Measurements from ENCODE around the gene CCDC82.

The CCDC82 gene

GRCh38 chr11:96332126-96332771 is 57.5 kb downstream of the CCDC82 start:
- H3K27ac ChIP-seq (ENCODE audit: extremely low read depth, low read depth, low read length) = peak overlapping the region; percentile 17; the same call in 1 of the 2 replicates
- peaks cover 16% of the 10 kb centered on the region for H3K4me1 ChIP-seq (ENCODE audit: control insufficient read depth, insufficient read depth, low read length)
- no peaks in the 10 kb centered on the region for H3K9me3 ChIP-seq (ENCODE audit: control insufficient read depth, insufficient read depth, low read depth, low read length)
- TF ChIP-seq TRIM28 (IDR thresholded peaks at IDR 0.05; ENCODE audit: borderline replicate concordance, low read length) (peak; percentile 60; the same call in 1 of the 2 replicates), ZSCAN4 (tag by site-specific recombination; IDR thresholded peaks at IDR 0.05) (no peak), ZNF292 (tag by site-specific recombination; IDR thresholded peaks at IDR 0.05; ENCODE audit: borderline replicate concordance, low read depth) (no peak)
- ChIA-PET POLR2A (interaction anchor here (0.6 kb wide), 1 partner anchor 25 kb away, joined by 3 read pairs; no protein-coding TSS in a partner anchor), CTCF (interaction anchor here (1.3 to 1.8 kb wide), 2 partner anchors 9 to 11 kb away, joined by 3 to 6 read pairs; partner anchors contain the start of gene MAML2)
- H3K36me3 ChIP-seq (ENCODE audit: control insufficient read depth in 2 of 2, insufficient read depth in 1 of 2, low read length in 2 of 2) = no peaks in the 10 kb centered on the region
- no peak overlapping the region for H3K4me3 ChIP-seq (ENCODE audit: low read depth, low read length)

GRCh38 chr11:96331699-96332116 is 58.0 kb downstream of the CCDC82 start:
- ChIA-PET CTCF (interaction anchor here (1.3 to 1.8 kb wide), 2 partner anchors 10 to 11 kb away, joined by 3 to 6 read pairs; partner anchors contain the start of gene MAML2), POLR2A (interaction anchor here (0.6 kb wide), 1 partner anchor 24 kb away, joined by 3 read pairs; no protein-coding TSS in a partner anchor)
- no peaks in the 10 kb centered on the region for H3K36me3 ChIP-seq (ENCODE audit: control insufficient read depth in 2 of 2, insufficient read depth in 1 of 2, low read length in 2 of 2)
- H3K4me3 ChIP-seq (ENCODE audit: low read depth, low read length) = no peak overlapping the region
- H3K4me1 ChIP-seq (ENCODE audit: control insufficient read depth, insufficient read depth, low read length) = peaks cover 12% of the 10 kb centered on the region
- peak overlapping the region; percentile 17; the same call in 1 of the 2 replicates for H3K27ac ChIP-seq (ENCODE audit: extremely low read depth, low read depth, low read length)
- TF ChIP-seq ZFHX2 (tag by site-specific recombination; conservative IDR thresholded peaks at IDR 0.05) (0 out of 2 replicates have a peak, but pooled peaks have one; percentile 11), PBX3 (CRISPR knock-in tag; IDR thresholded peaks at IDR 0.05) (no peak)
- H3K9me3 ChIP-seq (ENCODE audit: control insufficient read depth, insufficient read depth, low read depth, low read length) = no peaks in the 10 kb centered on the region

- TF ChIP-seq ZNF114 (tag by site-specific recombination; IDR thresholded peaks at IDR 0.05) = no peak
- TF ChIP-seq EGR2 (tag by site-specific recombination; IDR thresholded peaks at IDR 0.05; ENCODE audit: low read depth) = no peak
- TF ChIP-seq, protein P1, sequence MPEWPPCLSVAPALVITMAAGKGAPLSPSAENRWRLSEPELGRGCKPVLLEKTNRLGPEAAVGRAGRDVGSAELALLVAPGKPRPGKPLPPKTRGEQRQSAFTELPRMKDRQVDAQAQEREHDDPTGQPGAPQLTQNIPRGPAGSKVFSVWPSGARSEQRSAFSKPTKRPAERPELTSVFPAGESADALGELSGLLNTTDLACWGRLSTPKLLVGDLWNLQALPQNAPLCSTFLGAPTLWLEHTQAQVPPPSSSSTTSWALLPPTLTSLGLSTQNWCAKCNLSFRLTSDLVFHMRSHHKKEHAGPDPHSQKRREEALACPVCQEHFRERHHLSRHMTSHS (tag by site-specific recombination; IDR thresholded peaks at IDR 0.05) = no peak
- no peak for TF ChIP-seq ZNF221 (tag by site-specific recombination; IDR thresholded peaks at IDR 0.05; ENCODE audit: borderline replicate concordance)
- no peak for TF ChIP-seq ZNF747 (tag by site-specific recombination; IDR thresholded peaks at IDR 0.05)
- TF ChIP-seq, protein P2, sequence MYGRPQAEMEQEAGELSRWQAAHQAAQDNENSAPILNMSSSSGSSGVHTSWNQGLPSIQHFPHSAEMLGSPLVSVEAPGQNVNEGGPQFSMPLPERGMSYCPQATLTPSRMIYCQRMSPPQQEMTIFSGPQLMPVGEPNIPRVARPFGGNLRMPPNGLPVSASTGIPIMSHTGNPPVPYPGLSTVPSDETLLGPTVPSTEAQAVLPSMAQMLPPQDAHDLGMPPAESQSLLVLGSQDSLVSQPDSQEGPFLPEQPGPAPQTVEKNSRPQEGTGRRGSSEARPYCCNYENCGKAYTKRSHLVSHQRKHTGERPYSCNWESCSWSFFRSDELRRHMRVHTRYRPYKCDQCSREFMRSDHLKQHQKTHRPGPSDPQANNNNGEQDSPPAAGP (tag by site-specific recombination; IDR thresholded peaks at IDR 0.05) = no peak
- no peak for TF ChIP-seq SETDB1 (IDR thresholded peaks at IDR 0.05; ENCODE audit: insufficient read length, low read length)
- TF ChIP-seq IKZF3 (tag by site-specific recombination; IDR thresholded peaks at IDR 0.05) = no peak
- no peak for TF ChIP-seq ZNF132 (tag by site-specific recombination; IDR thresholded peaks at IDR 0.05; ENCODE audit: borderline replicate concordance)
- TF ChIP-seq, protein P3, sequence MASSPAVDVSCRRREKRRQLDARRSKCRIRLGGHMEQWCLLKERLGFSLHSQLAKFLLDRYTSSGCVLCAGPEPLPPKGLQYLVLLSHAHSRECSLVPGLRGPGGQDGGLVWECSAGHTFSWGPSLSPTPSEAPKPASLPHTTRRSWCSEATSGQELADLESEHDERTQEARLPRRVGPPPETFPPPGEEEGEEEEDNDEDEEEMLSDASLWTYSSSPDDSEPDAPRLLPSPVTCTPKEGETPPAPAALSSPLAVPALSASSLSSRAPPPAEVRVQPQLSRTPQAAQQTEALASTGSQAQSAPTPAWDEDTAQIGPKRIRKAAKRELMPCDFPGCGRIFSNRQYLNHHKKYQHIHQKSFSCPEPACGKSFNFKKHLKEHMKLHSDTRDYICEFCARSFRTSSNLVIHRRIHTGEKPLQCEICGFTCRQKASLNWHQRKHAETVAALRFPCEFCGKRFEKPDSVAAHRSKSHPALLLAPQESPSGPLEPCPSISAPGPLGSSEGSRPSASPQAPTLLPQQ (tag by site-specific recombination; IDR thresholded peaks at IDR 0.05) = no peak
- TF ChIP-seq ZNF561 (tag by site-specific recombination; IDR thresholded peaks at IDR 0.05; ENCODE audit: borderline replicate concordance) = no peak
- TF ChIP-seq ZNF76 (tag by site-specific recombination; IDR thresholded peaks at IDR 0.05; ENCODE audit: borderline replicate concordance, low read depth) = no peak
- Histone ChIP-seq H3K9me3 (ENCODE audit: control insufficient read depth, insufficient read depth, low read depth, low read length) (no peaks in the 10 kb centered on the region), H3K36me3 (ENCODE audit: control insufficient read depth in 2 of 2, insufficient read depth in 1 of 2, low read length in 2 of 2) (no peaks in the 10 kb centered on the region), H3K4me3 (ENCODE audit: low read depth, low read length) (no peak overlapping the region), H3K4me1 (ENCODE audit: control insufficient read depth, insufficient read depth, low read length) (peaks cover 12% of the 10 kb centered on the region), H3K27ac (ENCODE audit: extremely low read depth, low read depth, low read length) (no peak overlapping the region)
- ChIA-PET CTCF (interaction anchor here (0.7 kb wide), 1 partner anchor 23 kb away, joined by 3 read pairs; no protein-coding TSS in a partner anchor), POLR2A (no interaction called here)
Measured at GRCh38 chr11:96330511-96330859, 59.2 kb downstream of the CCDC82 start.
